ENCODE measurements around the gene PRKCE. TPM values are rescaled to one million over a fixed set of nuclear protein-coding genes. Genes with fewer than 3 reads are reported as not detected.

PRKCE gene
- total and polyA plus RNA-seq, 11 donors, result 4.1 to 22.3 (median 16.2) TPM

DNA sequence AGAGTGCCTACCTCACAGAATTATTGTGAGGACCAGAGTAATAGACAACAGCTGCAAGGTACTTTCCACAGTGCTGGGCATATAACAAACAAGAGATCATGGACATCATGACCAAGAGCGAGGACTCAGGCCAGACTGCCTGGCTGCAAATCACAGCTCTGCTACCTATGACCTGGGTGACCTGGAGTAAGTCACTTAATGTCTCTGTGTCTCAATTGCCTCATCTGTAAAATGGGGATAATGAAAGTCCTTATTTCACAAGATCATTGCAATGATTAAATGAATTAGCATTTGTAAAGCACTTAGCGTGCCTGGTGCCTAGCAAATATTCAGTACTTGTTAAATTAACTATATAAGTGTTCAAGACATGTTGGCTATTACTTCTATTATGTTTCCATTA lies 59.7 kb downstream of the PRKCE start:
- Histone ChIP-seq H3K4me3 (no peak overlapping the region), H3K4me1 (peaks cover 0 to 43% (median 16%) of the 10 kb centered on the region in 12 donors), H3K27ac (no peak overlapping the region), H3K27me3 (no peaks in the 10 kb centered on the region), H3K36me3 (no peaks in the 10 kb centered on the region), H3K9me3 (no peaks in the 10 kb centered on the region)
- WGBS, 4 donors, result 95 to 99% (median 97%) methylated on average over 2 of the region's 2 CpGs
- no peak for ATAC-seq
- TF ChIP-seq, protein P1, sequence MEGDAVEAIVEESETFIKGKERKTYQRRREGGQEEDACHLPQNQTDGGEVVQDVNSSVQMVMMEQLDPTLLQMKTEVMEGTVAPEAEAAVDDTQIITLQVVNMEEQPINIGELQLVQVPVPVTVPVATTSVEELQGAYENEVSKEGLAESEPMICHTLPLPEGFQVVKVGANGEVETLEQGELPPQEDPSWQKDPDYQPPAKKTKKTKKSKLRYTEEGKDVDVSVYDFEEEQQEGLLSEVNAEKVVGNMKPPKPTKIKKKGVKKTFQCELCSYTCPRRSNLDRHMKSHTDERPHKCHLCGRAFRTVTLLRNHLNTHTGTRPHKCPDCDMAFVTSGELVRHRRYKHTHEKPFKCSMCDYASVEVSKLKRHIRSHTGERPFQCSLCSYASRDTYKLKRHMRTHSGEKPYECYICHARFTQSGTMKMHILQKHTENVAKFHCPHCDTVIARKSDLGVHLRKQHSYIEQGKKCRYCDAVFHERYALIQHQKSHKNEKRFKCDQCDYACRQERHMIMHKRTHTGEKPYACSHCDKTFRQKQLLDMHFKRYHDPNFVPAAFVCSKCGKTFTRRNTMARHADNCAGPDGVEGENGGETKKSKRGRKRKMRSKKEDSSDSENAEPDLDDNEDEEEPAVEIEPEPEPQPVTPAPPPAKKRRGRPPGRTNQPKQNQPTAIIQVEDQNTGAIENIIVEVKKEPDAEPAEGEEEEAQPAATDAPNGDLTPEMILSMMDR (IDR thresholded peaks at IDR 0.05), result no peak
- TF ChIP-seq POLR2A (IDR thresholded peaks at IDR 0.05), result no peak
- intact Hi-C loops (cut with DNase I), result loop anchor here in 1 of 10 donors (5.0 kb wide), 1 partner anchor 59 kb away; the partner anchor contains the start of gene PRKCE
- no peak for DNase-seq

DNA sequence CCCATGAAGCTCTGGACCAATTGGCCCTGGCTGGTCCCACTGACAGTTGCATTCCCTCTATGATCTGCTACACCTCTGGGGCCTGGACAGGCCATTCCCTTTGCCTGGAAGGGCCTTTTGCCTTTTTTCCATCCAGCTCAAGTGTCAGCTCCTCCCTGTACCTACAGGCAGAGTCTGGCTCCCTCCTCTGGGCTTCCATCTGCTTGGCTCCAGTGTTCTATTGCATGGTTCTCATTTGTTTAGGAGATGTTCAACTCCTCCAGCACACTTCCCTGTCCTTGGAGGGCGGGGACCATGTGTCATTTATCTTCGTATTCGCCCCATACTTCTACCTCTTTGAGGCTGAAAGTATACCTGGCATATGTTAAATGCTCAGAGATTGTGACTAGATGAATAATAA lies 61.1 kb downstream of the PRKCE start:
- 97 to 100% (median 98%) methylated on average over 3 of the region's 3 CpGs for WGBS, 4 donors
- H3K27ac ChIP-seq, result no peak overlapping the region
- ATAC-seq, result no peak
- TF ChIP-seq, protein P1 (IDR thresholded peaks at IDR 0.05), result no peak
- TF ChIP-seq POLR2A (IDR thresholded peaks at IDR 0.05), result no peak
- no peak overlapping the region for H3K4me3 ChIP-seq
- no peaks in the 10 kb centered on the region for H3K27me3 ChIP-seq
- H3K4me1 ChIP-seq, result peaks cover 0 to 30% (median 7%) of the 10 kb centered on the region in 12 donors
- H3K9me3 ChIP-seq, result no peaks in the 10 kb centered on the region
- DNase-seq, result no peak
- intact Hi-C loops (cut with DNase I), result loop anchor here in 1 of 10 donors (5.0 kb wide), 1 partner anchor 60 kb away; the partner anchor contains the start of gene PRKCE
- H3K36me3 ChIP-seq, result no peaks in the 10 kb centered on the region

DNA sequence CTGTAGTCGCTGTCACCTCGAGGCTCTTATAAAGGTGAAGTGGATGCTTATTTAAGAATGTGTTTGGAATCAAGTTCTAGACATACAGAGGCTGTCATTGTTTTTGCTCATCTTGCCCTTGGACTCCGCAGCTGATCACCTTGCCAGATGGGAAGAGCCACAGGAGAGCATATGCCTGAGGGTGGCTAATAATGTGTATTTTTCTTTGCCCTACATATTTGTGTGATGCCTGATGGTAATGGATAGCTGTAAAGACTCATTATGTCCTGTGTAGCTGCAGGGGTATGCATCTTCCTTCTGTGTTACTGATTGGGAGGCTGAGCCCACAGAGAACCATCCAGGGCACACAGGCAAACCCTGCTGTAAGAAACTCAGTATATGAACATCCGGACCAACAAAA lies 61.7 kb downstream of the PRKCE start:
- intact Hi-C loops (cut with DNase I), result loop anchor here in 1 of 10 donors (5.0 kb wide), 1 partner anchor 61 kb away; the partner anchor contains the start of gene PRKCE
- no peak for ATAC-seq

DNA sequence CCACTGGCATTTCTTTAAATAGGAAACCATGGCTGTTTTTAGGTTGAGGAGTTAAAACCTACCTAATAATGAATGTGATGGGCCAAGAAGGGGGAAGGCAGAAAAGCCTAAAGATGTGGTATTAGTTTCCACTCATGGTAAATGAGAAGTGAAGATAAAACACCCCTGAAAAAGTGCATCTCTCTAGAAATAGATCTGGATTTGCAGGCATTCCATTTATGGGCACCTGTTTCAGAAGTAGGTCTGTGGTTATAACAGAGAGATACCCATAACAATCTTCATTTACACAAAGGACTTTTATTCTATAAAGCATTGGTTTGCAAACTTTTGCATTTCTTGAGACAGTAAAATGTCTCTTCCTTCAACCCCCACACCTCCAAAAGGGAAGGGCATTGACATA lies 62.1 kb downstream of the PRKCE start:
- intact Hi-C loops (cut with DNase I), result loop anchor here in 1 of 10 donors (5.0 kb wide), 1 partner anchor 61 kb away; the partner anchor contains the start of gene PRKCE
- DNase-seq (no peak), ATAC-seq (no peak)
- no peak overlapping the region for H3K27ac ChIP-seq
- H3K27me3 ChIP-seq, result no peaks in the 10 kb centered on the region
- H3K4me1 ChIP-seq, result peaks cover 0 to 26% (median 7%) of the 10 kb centered on the region in 12 donors
- no peaks in the 10 kb centered on the region for H3K36me3 ChIP-seq
- H3K4me3 ChIP-seq, result no peak overlapping the region
- H3K9me3 ChIP-seq, result no peaks in the 10 kb centered on the region
- TF ChIP-seq POLR2A (IDR thresholded peaks at IDR 0.05), result no peak
- TF ChIP-seq, protein P1 (IDR thresholded peaks at IDR 0.05), result no peak

More for the DNA sequence above, 61.7 kb downstream of the PRKCE start:
- TF ChIP-seq, protein P1 (IDR thresholded peaks at IDR 0.05), result no peak
- TF ChIP-seq POLR2A (IDR thresholded peaks at IDR 0.05), result no peak
- DNase-seq, result no peak
- Histone ChIP-seq H3K27me3 (no peaks in the 10 kb centered on the region), H3K27ac (no peak overlapping the region), H3K36me3 (no peaks in the 10 kb centered on the region), H3K9me3 (no peaks in the 10 kb centered on the region), H3K4me3 (no peak overlapping the region), H3K4me1 (peaks cover 0 to 26% (median 7%) of the 10 kb centered on the region in 12 donors)
- WGBS, 4 donors, result 91 to 92% (median 92%) methylated on average over 4 of the region's 4 CpGs
